SIG-M5 treated with dmso at 0.1 percent for 504 hours (cell line): ENCODE results near the gene CPAMD8.

Experiments
- DNase-seq: peaks from one replicate; lab custom pipeline; 2025; ENCODE audit not compliant: unreplicated experiment; lab: John Stamatoyannopoulos, UW

The CPAMD8 gene

DNA sequence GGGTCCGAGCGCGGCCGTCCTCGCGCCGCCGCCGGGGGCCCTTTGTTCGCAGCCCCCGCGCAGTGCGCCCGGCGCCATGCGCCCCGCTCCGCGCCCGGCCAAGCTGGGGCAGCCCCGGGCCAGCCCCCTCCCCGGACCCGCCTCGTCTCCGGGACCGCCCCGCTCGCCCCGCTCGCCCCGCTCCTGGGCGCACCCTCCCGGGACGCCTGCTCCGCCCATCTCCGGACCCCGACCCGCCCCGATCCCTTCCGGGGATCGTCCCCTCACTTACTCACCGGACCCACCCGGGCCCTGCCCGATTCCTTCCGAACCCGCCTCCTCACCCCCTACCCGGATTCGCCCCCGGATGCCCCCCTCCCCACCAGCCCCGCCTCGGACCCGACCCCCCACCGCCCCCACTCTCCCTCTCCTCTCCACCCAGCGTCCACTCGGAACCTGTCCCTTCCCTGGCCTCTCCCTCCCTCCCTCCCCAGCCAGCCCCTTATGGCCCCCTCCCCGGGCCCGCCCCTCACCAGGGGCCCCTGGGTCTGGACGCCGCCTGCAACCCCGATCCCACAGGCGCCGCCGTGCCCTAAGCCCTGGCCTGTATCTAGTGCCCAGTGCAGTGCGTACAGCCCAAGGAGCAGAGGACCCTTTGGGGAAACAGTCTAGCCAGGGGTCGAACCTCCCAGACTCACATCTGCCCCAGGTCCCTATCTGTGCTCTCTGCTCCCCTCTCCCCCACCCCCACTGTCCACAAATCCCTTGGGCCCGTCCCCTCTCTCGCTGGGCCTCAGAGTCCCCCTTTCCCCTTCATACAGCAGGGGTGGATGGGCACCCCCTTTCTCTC, at the start of gene CPAMD8:
Gene CPAMD8 (minus strand): TSS at position 105 of the 829 bp plus-strand sequence. CDS start 168 bp downstream, outside the sequence.
- DNase-seq = no peak

- peak; percentile 64 for DNase-seq
These were observed 49.4 kb upstream of the CPAMD8 start for GRCh38 chr19:17075864-17076542.

DNA sequence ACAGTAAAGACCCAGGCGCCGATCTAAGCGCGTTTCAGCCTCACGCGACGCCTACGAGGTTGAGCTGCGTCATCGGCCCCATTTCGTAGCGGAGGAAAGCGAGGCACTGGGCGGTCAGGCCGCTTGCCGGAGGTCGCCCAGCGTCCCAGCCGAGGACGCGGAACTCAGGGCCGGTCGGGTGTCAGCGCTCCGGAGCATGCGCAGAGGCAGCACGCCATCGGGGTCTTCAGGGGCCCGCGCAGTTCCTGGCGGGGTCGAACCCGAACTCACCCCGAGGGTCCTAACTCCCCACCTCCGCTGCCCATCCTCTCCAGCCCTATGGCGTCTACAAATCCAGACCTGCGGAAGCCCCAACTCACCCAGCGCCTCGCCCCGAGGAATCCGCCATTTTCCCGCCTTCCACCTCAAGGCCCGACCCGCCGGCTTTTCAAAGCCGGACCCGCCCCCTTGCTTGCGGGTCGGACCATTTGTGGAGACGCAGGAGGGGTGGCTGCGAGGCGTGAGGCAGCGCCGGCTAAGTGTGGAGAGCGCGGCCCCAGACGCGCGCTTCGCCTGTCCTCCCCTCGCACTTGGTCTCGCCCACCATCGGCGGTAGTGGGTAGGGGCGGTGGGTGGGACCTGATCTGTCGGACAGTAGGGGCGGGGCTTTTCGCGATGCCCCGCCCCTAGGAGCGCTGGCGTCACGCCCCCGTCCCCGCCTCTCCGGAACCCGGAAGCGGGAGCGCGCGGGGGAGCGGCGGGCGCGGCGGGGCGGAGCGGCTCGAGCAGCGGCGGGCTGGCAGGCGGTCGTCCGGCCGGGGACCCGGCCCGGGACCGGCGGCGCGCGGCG, 48.6 kb upstream of the CPAMD8 start, which contains the start of the genes HAUS8 and MYO9B:
Gene HAUS8 (minus strand): TSS at position 418 of the 829 bp plus-strand sequence. CDS start 30 bp downstream, at position 388.
Gene MYO9B (plus strand): TSS at position 743 of the 829 bp plus-strand sequence. CDS start 25,941 bp downstream, outside the sequence.
- DNase-seq = peak; percentile 93

GRCh38 chr19:17074634-17075034, 48.0 kb upstream of the CPAMD8 start:
- no peak for DNase-seq

GRCh38 chr19:17073869-17074633, 47.4 kb upstream of the CPAMD8 start:
- DNase-seq = no peak

GRCh38 chr19:17070912-17071311, 44.3 kb upstream of the CPAMD8 start:
- no peak for DNase-seq

DNA sequence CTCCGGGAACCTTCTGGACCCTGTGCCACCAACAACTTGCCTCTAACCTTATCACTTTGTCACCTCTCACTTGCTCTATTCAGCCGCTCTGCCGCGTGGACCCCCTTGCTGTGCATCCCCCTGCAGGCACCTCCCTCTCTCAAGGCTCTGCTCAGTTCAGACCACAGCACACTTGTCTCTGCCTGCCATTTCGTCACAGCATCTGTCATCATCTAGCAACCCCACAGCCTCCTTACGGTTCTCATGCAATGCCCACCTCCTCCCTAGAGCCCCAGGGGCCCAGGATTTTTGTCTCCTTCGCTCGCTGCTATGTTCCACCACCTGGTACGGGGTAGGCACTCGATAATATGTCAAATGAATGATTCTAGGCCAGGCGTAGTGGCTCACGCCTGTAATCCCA, 43.8 kb upstream of the CPAMD8 start:
- no peak for DNase-seq

- DNase-seq = no peak
These were observed 42.6 kb upstream of the CPAMD8 start for GRCh38 chr19:17069193-17069592.

DNA sequence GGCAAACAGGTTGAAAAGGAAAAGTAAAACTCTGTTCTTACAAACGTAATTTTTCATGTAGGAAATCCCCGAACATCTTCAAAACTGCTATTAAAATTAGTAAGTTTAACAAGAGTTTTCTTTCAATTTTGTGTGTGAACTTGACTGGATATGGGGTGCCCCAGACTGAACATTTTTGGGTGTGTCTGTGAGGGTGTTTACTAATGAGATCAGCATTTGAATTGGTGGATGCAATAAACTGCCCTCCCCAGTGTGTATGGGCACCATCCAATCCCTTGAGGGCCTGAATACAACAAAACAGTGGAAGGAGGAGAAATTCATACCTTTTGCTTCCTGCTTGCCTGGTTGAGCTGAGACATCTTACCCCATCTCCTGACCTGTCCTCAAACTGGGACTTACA, 36.8 kb upstream of the CPAMD8 start:
- no peak for DNase-seq

DNA sequence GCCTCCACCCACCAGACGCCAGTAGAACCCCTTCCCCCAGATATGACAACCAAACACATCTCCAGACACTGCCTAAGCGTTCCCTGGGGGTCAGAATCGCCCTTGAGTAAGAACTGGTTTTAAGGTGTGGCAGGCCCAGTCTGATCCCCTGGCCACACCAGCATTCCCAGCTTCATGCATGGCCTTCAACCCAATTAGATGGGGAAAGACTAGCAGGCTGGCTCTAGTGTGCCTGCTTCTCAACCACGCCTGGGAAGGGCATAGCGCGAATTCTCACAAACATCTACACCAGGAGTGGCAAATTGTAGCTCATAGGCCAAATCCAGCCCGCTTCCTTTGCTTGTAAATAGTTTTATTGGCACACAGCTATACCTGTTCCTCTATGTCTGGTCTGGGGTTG, 35.1 kb upstream of the CPAMD8 start:
- no peak for DNase-seq

- no peak for DNase-seq
These were observed 34.6 kb upstream of the CPAMD8 start for GRCh38 chr19:17061205-17061604.

DNA sequence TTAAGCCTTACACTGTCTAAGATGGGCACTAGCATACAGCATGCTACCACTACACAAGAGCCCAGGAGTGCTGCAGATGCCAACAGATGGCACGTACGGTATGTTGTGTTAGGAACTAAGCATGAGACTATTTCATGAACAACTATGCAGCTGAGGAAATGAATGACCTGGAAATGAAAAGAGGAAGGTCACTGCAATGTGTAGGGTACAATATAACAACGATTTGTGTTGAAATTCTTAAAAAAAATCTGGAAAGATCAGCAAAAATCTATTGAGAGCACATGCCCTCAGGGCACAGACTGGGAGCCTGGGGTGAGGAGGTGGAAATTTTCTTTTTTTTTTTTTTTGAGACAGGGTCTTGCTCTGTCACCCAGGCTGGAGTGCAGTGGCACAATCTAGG, 34.2 kb upstream of the CPAMD8 start:
- no peak for DNase-seq

GRCh38 chr19:17058236-17058635, 31.6 kb upstream of the CPAMD8 start:
- no peak for DNase-seq

GRCh38 chr19:17055636-17056035, 29.0 kb upstream of the CPAMD8 start:
- no peak for DNase-seq

DNA sequence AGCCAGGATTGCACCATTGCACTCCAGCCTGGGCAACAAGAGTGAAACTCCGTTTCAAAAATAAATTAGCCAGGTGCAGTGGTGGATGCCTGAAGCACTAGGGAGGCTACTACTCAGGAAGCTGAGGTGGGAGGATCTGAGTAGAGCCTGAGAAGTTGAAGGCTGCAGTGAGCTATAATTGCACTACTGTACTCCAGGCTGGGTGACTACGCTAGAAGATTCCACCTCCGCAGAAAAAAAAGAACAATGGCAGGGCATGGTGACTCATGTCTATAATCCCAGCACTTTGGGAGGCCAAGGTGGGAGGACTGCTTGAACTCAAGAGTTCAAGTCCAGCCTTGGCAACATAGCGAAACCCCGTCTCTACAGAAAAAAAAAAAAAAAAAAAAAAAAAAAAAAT, 28.1 kb upstream of the CPAMD8 start:
- no peak for DNase-seq

GRCh38 chr19:17052439-17052838, 25.8 kb upstream of the CPAMD8 start:
- peak; percentile 48 for DNase-seq

GRCh38 chr19:17049711-17050280, 23.2 kb upstream of the CPAMD8 start:
- DNase-seq = no peak

GRCh38 chr19:17048885-17049453, 22.4 kb upstream of the CPAMD8 start:
- no peak for DNase-seq

- no peak for DNase-seq
These were observed 19.4 kb upstream of the CPAMD8 start for GRCh38 chr19:17045907-17046502.
